Measurements from ENCODE around the gene CYSTM1.
"Not testable (repeated sequence)": the region's sequence is repeated elsewhere in the genome, so short reads cannot be mapped to it uniquely, and the experiment has no call there.

Gene CYSTM1

DNA sequence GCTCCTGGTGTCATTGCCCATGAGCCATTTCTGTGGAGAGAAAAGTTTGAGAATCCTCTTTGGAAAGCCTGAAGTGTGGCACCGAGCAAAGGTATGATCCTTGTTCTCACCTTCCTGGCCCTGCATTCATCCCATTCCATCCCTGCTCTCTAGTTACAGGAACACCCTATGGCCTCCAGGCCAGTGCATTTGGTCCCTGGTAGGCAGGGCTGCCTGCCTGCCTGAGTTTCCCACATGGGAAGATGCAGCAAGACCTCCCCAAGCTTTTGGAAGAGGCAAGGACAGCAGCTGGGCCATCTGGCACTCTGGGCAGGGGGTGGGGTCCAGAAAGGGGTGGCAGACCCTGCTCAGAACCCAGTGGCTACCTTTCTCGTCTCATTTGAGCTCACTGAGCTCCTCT is 24.8 kb upstream of the CYSTM1 start:
- no peak for DNase-seq (ENCODE audit: low spot score)

DNA sequence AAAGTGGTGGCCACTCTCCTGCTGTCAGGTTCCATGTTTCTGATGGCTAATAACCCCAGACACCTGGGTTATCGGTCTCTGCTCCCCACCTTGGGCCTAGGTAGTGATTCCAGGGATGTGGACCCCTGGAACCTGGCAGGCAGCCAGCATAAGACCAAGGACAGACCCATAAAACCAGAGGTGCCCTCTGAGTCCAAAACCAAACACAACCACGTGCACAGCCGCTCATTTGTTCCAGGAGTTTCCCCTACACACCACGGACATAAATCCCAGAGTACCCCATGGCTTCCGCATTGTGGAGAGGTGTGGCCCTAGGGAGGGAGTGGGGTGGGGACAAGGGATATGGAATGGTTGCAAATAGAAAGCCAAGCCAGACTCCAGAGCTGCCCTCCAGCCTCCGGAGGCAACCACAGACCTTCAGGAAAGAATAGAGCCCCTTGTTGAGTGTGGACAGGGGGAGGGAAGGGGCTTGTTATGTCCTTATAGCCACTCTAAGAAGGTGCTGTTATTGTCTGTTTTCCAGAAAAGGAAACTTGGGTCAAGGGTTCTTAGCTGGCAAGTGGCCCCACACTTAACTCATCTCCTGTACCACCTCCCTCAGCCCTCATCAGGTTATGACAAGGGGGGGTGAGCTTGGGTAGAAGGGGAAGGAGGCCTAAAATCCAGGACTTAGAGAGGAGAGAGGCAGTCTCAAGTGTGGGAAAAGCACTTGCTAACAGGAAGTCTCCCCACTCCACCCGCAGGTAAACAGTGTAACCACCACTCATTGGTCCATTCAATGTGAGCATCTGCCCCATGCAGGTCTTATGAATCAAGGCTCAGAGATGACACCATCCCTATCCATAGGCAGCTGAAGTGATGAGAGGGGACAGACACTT is 23.6 kb upstream of the CYSTM1 start:
- DNase-seq (ENCODE audit: low spot score), result no peak

DNA sequence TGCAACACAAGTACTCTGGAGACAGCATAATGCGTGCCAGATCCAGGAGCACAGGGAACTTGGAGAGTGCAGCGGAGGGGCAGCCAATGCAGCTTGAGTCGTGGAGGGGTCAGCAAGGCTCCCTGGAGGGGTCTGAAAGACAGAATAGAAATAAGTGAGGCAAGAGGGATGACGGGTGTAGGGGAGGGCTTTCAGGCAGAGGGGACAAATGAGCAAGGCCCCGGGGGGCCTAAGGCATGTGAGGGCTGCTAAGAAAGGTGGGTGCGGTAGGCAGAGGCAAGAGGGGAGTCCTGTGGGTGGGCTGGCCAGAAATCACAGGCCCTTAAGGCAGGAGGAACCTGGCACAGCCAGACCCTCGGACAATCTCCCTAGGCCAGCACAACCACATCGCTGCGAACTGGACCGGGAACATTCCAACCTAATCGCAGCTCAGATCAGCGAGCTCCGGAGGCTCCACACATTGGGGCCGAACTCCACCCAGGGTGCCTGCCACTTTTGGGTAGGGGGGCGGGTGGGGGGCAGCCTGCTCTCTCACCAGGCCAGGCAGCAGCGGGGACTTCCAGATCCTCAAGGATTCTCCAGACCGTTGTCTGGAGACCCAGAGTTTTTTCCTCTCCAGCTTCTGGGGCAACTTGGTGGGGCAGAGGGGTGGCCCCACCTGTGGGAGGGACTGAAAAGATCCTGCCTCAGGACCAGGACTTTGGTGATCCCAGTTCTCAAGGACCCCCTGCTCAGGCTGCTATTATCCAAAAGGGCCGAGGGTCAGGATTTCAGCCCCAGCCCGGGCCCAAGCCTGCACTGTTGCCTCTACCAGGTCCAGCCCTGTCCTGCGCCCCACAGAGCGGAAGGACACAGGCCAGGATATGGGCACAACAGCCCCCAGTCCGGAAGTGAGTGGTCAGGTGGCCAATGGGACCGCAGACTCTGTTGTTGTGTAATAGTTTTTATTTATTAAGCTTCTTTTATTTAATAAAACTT is 22.7 kb upstream of the CYSTM1 start:
- no peak for DNase-seq (ENCODE audit: low spot score)

GRCh38 chr5:140153255-140153654 is 21.7 kb upstream of the CYSTM1 start:
- no peak for DNase-seq (ENCODE audit: low spot score)

DNA sequence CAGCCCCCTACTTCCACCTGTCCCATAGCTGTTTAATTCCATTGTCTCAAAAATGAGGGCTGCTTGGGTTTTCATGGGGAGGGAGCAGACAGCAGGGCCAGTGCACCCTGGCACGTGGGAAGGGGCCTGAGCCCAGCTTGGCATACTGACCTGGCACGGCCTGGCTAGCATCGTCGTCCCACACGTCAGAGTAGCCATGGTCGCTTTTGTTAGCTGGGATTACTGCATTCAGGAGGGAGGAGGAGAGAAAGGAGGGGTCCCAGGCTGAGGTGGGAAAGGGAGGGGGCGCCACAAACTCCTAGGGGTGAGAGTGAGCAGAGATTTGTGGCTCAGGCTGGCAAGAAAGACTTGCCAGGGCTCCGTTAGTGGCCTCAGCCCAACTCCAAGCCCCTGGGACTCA is 21.1 kb upstream of the CYSTM1 start:
- peak; percentile 41 for DNase-seq (ENCODE audit: low spot score)

- DNase-seq (ENCODE audit: low spot score), result not testable (repeated sequence)
These were observed 20.1 kb upstream of the CYSTM1 start for GRCh38 chr5:140154710-140155381.

GRCh38 chr5:140157032-140157781 is 17.8 kb upstream of the CYSTM1 start:
- DNase-seq (ENCODE audit: low spot score), result peak; percentile 94

GRCh38 chr5:140159014-140159927 is 15.7 kb upstream of the CYSTM1 start:
- DNase-seq (ENCODE audit: low spot score), result no peak

GRCh38 chr5:140162275-140162674 is 12.7 kb upstream of the CYSTM1 start:
- no peak for DNase-seq (ENCODE audit: low spot score)

GRCh38 chr5:140162781-140163180 is 12.2 kb upstream of the CYSTM1 start:
- no peak for DNase-seq (ENCODE audit: low spot score)

DNA sequence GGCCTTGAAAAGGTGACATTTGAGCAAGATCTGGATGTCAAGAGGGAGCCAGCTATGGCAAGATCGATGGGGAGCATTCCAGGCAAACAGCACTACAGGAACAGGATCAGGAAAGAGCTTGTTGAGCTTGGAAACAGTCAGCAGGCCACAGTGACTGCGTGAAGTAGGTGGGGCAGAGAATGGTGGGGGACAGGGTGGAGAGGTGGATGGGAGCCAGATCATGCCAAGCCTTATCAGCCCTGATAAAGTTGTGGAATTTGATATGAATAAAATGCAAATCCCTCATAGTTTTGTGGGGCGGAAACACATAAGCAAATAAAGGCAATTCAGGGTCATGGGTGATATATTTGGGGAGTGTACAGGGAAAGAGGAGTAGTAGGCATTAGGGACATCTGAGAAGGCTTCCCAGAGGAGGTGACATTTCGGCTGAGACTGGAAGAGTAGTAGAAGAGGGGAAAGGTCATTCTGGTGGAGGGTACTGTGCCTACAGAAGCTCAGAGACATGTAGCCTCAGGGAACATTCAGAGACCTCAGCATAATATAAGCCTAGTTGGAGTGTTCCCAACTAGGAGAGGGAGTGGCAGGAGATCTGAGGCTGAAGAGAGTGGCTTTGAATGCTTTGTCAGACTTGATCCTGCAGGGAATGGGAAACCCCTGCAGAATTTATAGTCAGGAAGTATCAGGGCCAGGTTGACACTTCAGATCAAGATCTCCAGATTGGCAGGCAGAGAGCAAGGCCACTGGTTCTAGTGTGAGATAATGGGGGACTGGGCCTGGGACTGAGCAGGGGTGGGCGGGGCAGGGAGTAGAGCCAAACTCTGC is 9.7 kb upstream of the CYSTM1 start:
- DNase-seq (ENCODE audit: low spot score), result no peak

- DNase-seq (ENCODE audit: low spot score), result no peak
These were observed 9.1 kb upstream of the CYSTM1 start for GRCh38 chr5:140165923-140166270.

DNA sequence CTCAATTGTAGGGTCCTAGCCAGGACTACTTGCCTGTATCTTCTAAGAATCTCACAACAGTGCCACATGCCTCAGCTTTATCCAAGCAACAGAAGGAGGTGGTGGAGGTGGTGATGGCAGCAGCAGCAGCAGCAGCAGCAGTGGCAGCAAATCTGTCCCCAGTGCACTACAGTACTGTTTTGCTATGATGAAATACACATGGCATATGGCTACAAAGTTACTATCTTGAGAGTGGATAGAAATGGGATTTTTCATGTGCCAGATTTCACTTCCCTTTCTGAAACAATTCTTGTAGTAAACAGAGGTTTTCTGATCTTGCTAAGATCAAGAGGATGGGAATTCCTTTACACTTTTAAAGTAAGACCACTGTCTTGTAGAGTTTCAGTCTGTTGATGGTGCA is 8.1 kb upstream of the CYSTM1 start:
- peak; percentile 64 for DNase-seq (ENCODE audit: low spot score)

DNA sequence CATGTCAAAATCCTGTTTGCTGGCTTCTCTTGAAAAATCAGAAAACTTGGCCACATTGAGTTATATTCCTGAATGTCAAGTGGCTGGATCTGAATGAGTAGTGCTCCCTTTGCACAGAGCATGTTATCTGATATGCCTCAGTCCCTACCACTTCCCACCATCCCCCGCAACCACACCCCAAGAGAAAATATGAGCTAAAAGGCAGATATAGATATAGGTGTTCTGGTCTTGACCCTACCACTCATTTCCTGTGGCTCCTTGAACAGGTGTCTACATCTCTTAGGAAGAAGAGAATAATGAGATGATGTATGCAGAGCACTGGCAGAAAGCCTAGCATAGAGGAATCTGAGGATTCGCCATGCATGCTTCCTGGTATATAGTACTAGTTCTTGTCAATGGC is 6.6 kb upstream of the CYSTM1 start:
- DNase-seq (ENCODE audit: low spot score), result no peak

GRCh38 chr5:140169410-140169809 is 5.6 kb upstream of the CYSTM1 start:
- DNase-seq (ENCODE audit: low spot score), result no peak

DNA sequence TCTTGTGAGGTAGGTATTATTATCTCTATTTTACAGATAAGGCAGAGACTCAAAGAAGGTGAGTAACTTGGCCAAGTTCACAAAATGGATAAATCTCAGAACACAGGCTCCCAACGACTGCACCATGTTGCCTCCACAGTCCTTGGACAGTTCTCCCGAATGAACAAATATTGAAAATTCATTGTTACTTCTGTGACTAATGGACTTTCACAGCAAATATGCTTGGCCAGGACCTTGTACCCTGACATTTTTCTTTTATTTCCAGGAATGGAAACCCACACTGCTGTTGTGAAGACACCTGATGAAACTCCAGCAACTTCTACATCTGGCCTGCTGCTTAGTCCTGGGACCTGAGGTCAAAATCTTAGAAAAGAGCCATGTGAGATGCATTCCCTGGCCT is 2.5 kb upstream of the CYSTM1 start:
- no peak for DNase-seq (ENCODE audit: low spot score)

GRCh38 chr5:140174014-140174413 is 974 bp upstream of the CYSTM1 start:
- no peak for DNase-seq (ENCODE audit: low spot score)

- DNase-seq (ENCODE audit: low spot score), result peak; percentile 60
These were observed 511 bp downstream of the CYSTM1 start for GRCh38 chr5:140175367-140176030.

GRCh38 chr5:140176031-140176387 is 1.0 kb downstream of the CYSTM1 start:
- no peak for DNase-seq (ENCODE audit: low spot score)

Data from Ammon's horn (tissue), 1 donor.